Measurements from ENCODE around the gene GNG2.

GNG2 gene

GRCh38 chr14:51859131-51859530 is 1.3 kb upstream of the GNG2 start:
- no peak for DNase-seq

- peak; percentile 89 for DNase-seq
These were observed 550 bp downstream of the GNG2 start for GRCh38 chr14:51860825-51861499.

- peak; percentile 61 for DNase-seq
These were observed 1.9 kb downstream of the GNG2 start for GRCh38 chr14:51862176-51862796.

DNA sequence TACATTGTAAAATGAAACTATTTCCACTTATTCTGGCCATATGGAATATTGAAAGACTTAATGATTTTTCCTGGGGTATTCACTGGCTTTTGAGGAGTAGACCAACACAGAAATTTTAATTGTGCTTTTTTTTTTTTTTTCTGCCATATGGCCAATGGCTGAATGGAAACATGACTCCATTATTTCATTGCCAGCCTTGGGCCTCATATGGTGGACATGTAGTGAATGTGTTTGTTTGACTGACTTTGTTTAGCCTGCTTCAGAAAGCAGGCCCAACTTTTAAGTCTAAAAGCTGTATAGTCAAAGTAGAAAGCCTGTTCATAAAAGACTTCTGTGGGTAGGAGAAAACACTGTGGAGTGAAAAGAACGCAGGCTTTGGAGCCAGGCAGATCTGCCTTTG is 2.4 kb downstream of the GNG2 start:
- no peak for DNase-seq

DNA sequence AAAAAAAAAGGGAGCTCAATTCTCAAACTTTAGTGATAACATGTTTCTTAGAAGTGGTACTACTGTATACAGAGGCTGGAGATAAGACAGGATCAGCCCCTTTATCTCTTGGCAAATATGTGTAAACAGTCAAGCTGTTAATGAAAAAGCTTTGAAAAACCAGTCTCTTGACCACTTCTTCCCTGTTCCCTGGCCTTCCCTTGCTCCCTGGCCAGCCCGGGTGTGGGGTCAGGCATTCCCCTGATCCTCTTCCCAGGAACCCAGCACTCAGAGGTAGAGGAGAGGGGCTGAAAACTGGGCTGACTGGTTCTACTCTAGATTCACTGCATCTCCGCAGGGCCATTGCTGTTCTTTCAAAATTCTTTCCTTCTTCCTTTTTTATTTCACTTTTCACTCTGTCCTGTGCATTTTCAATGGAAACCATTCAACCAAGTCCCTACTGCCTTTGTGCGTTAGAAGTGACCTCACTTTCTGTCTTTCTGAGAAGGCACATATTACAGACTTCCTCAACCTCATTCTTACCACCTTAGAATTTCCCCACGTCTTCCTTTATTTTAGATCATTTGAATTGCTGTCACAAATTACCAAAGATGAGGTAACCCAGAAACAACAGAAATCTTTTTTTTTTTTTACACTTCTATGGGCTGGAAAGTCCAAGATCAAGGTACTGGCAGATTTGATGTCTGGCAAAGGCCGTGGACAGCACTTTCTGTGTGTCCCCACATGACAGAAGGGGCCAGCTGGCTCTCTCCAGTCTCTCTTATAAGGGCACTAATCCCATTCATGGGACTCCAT is 5.7 kb downstream of the GNG2 start:
- DNase-seq, result no peak

- DNase-seq, result no peak
These were observed 7.3 kb downstream of the GNG2 start for GRCh38 chr14:51867741-51868140.

DNA sequence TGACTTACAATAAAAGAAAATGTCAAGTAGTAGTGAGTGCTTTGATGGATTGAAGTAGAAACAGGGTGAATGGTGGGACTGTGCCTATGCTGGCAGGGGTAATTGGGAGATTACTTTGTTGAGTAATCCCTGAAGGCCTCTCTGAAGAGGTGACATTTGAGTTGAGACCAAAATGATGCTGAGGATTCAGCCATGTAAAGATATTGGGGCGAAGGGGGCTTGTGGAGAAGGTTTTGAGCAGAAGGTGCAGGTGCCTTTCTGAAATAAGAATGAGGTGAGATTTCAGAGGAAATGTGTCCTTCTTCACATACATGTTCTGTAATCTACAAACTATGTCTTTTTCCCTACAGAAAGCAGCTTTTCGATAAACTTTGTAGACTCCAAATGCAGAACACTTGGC is 8.0 kb downstream of the GNG2 start:
- no peak for DNase-seq

DNA sequence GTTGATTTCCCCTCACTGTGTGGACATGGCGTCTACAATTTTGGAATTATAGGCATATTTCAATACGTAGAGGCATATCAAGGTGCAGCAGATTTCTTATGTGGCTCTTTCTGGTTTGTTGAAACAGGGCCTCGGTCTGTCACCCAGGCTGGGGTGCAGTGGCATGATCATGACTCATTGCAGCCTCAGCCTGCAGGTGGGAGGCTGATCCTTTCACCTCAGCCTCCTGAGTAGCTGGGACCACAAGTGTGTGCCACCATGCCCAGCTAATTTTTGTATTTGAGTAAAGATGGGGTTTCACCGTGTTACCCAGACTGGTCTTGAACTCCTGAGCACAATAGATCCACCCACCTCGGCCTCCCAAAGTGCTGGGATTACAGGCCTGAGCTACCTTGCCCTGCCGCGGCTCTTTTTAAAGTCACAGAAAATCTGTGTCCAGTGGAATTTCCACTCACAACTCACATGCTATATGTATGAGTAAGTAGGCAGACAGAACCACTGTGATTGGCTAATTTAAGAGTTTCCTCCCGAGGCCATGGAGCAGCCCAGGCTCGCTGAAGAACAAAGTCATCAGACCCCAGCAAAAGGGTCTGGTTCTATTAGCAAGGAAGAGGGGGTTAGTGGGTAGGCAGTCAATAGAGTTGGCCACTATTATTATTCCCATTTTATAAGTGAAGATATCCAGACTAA is 9.1 kb downstream of the GNG2 start:
- DNase-seq, result no peak

- no peak for DNase-seq
These were observed 10.2 kb downstream of the GNG2 start for GRCh38 chr14:51870606-51871005.

GRCh38 chr14:51871846-51872245 is 11.4 kb downstream of the GNG2 start:
- no peak for DNase-seq

- peak; percentile 49 for DNase-seq
These were observed 12.0 kb downstream of the GNG2 start for GRCh38 chr14:51872396-51872795.

DNA sequence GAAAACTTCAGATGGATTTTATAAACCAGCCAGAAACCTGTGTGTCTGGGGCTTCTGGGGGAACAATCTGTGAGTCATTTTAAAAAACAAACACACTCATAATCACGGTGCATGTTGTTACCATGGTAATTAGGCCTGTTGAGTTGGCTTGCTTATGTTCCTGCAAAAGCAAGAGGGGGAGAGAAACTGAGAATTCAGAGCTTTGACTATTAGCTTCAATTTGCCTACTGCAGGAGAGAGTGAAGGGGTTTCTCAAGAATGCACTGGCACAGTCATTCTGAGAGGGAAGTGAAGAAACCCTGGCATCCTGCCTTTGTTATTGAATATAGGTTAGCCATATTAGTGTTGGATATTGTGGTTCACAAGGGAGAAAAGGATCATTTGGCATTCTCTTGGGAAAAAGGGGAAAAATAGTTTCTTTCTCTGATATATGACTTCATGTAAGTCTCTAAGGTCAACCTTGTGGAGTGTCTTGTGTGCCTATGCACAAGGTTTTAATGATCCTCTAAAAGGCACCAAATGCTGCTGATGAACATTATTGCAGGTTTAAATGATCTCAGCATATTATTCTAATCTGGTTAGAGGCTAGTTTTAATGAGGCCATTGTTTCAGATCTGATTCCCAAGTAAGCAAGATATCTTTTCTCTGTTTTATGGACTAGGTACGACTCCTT is 12.9 kb downstream of the GNG2 start:
- peak; percentile 92 for DNase-seq

DNA sequence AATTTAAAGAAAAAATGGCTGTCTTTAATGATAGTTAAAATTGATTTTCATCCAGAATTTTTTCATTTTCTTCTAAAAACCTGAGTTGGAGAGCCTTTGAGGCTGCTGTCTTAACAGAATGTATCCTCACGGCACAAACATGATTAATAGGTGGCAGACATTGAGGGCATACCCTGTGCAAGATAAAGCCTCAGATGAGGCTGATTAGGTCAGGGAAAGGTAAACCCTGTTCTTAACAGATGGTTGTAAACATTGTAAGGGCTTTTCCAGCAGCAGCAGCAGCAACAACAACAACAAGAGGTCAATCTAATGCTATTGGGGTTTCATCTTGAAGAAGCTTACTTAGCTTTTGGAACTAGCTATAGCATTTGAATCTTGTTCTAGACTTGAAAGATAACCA is 17.4 kb downstream of the GNG2 start:
- DNase-seq, result no peak

DNA sequence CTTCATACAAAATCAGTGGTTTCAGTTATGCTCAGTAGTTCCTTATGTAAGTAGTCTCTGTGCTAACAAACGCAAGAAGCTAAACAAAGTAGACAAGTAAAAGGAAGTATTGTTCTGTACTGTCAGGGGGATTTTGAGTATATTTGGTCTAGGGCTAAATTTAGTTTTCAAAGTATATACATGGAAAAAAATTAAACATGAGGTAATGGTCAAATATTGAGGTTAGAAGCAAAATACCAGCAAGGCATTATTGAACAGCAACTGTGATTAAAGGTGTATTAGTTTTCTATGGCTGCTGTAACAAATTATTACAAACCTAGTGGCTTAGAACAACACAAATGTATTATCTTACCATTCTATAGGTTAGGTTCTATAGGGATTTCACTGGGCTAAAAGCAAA is 18.8 kb downstream of the GNG2 start:
- DNase-seq, result no peak

DNA sequence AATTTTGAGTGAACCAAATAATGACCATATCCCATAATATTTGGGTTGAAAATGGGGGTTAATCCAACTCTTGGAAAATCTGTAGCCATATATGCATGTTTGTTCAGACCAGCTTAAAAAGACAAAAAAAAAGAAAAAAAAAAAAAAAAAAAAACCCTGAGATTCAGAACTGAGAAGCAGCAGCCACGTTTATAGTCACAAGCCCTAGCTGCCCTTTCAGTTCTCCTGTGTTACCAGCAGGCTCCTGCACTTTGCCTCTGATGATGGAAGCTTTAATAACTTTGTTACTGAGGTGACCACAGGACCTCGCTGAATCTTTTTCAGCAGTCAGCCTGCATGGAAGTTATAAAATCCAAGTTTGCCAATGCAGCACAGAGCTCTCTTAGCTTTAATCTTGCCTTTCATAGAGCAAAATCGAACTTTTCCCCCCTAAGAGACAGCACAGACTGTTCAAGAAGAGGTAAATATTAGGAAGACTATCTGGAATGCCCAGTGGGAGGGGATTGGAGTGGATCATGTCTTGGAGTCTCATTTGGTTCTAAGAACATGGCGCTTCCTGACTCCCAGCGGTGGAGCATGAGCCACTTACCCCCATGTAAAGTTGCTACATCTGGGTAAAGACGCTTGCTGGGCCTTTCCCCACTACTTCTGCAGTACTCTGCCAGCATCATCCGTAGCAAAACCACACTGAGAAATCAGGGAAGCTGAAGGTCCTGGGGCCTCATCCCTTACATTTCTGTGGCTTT is 20.6 kb downstream of the GNG2 start:
- no peak for DNase-seq

DNA sequence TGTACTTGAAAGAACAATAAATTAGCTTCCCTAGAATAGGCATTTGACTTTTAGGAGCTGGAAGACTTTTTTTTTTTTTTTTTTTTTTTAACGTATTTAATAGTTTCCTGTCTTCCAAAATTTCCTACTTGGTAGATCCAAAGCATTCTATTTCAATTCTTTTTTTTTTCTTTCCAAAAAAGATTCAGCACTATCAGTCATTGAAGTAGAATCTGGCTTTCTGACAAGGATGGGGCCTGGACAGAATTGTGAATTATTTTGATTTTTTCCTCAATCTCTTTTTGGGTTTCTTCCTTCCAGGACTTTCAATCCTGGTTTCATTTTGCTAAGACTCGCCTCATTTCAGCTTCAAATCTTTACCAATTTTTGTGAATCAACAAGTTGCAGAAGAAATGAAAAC is 21.2 kb downstream of the GNG2 start:
- no peak for DNase-seq

GRCh38 chr14:51883232-51883631 is 22.8 kb downstream of the GNG2 start:
- no peak for DNase-seq

DNA sequence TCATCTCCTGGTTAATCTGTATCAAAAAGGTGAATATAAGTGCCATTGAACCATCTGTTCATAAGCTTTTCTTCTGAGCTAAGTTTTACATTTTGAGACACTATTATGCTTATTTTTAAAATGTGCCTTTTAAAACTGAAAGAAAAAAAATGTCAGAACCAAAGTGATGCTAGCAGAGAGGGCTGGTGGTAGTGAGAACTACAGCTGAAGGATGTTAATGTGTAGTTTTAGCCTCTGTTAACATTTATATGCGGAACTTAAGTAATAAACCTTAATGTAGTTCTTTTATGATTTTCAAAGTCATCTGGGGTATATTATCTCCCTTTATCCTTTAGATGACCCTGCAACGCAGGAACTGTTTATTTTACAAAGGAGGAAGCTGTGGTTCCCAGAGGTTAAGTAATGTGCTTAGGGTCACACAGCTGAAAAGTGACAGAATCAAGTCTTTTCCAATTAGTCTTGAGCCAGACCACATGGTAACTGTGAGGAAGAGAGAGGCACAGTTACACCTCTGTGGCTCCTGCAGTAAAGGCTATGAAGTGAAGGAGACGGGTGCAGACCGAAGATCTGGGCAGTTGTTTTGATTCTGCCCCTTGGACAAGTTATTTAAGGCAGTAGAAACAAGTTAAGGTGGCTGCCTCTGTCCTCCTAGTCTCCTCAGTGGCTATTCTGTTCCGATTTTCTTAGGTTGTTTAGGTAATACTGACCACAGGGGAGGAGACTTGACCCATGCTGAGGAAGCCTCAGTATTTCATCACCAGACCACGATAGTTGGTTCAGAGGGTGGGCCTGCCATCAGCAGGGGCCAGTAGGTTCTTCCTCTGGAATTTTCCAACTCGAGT is 23.9 kb downstream of the GNG2 start:
- no peak for DNase-seq

DNA sequence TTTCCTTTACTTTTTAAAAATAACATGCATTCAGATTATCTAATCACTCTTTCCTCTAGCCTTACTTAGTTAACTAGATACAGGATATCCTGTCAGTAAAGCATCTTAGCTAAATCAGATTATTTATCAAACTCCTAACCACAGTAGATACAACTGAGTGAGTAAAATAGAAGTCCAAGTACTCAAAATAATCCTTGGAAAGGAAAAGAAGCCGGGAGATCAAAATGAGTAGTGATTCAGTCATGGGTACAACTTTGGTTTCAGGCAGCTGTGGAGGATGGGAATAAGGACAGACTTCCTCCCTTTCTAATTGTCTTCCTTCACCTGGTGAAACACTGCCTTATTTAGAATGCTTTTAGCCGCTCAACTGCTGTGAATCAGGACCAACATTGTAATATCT is 29.4 kb downstream of the GNG2 start:
- no peak for DNase-seq

GRCh38 chr14:51894250-51894649 is 33.8 kb downstream of the GNG2 start:
- DNase-seq, result no peak

DNA sequence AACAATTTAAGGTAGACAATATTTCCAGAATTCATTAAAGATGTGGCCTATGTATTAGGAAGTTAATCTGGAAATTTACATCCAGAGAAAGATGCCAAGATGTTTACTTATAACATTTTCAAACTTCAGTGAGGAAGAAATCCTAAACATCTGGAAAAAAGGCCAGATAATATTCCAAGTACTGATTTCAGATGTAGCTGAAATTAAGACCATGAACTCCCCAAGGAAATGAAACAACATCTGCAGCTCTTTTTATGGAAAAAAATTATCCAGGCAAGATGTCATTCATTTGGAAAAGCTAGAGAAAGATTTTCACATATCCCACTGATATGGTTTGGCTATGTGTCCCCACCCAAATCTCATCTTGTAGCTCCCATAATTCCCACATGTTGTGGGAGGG is 35.0 kb downstream of the GNG2 start:
- no peak for DNase-seq
